Thymus (tissue), 11 donors: ENCODE results near the gene FGFR4. TPM values are rescaled to one million over a fixed set of nuclear protein-coding genes. Genes with fewer than 3 reads are reported as not detected.

ENCODE experiments used
- DNase-seq, 9 donors: peaks; one replicate each; pipeline ENCODE4 v3.0.0-alpha.2; 2013; ENCODE audit warnings: low spot score in 9 of 9, low read depth in 6 of 9, missing footprints in 1 of 9
- H3K27ac ChIP-seq, 2 donors: one replicate each; pipeline ENCODE4 v1.5.1; 2013; ENCODE audit warnings: control low read depth in 1 of 2, low read depth in 1 of 2, low read length in 1 of 2, mild to moderate bottlenecking in 1 of 2, moderate library complexity in 1 of 2
- H3K27me3 ChIP-seq, 2 donors: one replicate each; pipeline ENCODE4 v1.5.1; 2013; ENCODE audit warnings: low read length in 1 of 2; ENCODE audit not compliant: control insufficient read depth in 2 of 2, insufficient read depth in 1 of 2
- H3K36me3 ChIP-seq, 2 donors: one replicate each; pipeline ENCODE4 v1.5.1; 2013; ENCODE audit warnings: low read length in 1 of 2, mild to moderate bottlenecking in 1 of 2, moderate library complexity in 1 of 2; ENCODE audit not compliant: control insufficient read depth in 2 of 2, insufficient read depth in 2 of 2
- H3K4me1 ChIP-seq, 2 donors: one replicate each; pipeline ENCODE4 v1.5.1; 2013; ENCODE audit warnings: low read length in 2 of 2; ENCODE audit not compliant: control insufficient read depth in 2 of 2, insufficient read depth in 2 of 2
- H3K4me3 ChIP-seq, 2 donors: one replicate each; pipeline ENCODE4 v1.5.1; 2013; ENCODE audit warnings: low read length in 2 of 2, control low read depth in 1 of 2, mild to moderate bottlenecking in 1 of 2
- H3K9me3 ChIP-seq, 2 donors: one replicate each; pipeline ENCODE4 v1.5.1; 2013; ENCODE audit warnings: low read length in 1 of 2, mild to moderate bottlenecking in 1 of 2; ENCODE audit not compliant: control insufficient read depth in 2 of 2, insufficient read depth in 1 of 2
- WGBS: extraction: QIAGEN DNeasy Blood & Tissue Kit; methylation state at CpG from one replicate; pipeline ENCODE4 v1.1.7; 2013; 5-methylcytosine and 5-hydroxymethylcytosine counted together
- polyA plus RNA-seq: library from polyadenylated mRNA; stranded (reverse); fragments of 200-250 nt; gene quantifications from one replicate; pipeline ENCODE4 v1.2.3, GENCODE V29; 2013
- total RNA-seq: library from RNA; stranded (reverse); fragments of 120-200 nt; gene quantifications from one replicate; pipeline ENCODE4 v1.2.4, GENCODE V29; 2013
- donor health status: healthy.

FGFR4 gene
- total and polyA plus RNA-seq, 2 donors, result 0.28 to 1.7 TPM

DNA sequence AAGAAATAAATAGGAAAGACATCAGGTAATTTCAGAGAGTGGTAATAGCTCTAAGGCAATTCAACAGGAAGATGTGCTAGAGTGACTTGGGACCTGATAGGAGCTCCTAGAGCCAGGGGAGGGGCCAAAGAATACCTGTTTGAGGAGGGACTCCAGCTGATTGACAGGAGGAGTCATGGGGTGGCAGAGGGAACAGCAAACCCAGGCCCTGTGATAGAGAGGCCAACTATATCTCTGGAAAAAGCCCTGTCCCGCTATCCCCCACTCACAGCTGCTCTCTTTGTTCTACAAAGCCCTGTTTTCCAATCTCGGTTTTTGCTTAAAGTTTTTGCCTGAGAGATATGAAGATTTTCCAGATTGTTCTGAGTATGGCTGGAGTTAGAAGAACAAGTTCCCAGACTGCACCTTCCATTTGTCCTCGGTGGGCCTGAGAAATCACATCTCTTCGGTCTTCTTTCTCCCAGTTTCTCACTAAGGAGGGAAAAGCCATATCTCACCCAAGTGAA is 37.8 kb downstream of the FGFR4 start:
- Histone ChIP-seq H3K4me1 (peaks cover 0 to 9% of the 10 kb centered on the region in 2 donors), H3K27me3 (no peaks in the 10 kb centered on the region), H3K4me3 (no peak overlapping the region), H3K27ac (no peak overlapping the region), H3K36me3 (no peaks in the 10 kb centered on the region), H3K9me3 (no peaks in the 10 kb centered on the region)
- no peak for DNase-seq
- 94% methylated on average over 4 of the region's 4 CpGs for WGBS

DNA sequence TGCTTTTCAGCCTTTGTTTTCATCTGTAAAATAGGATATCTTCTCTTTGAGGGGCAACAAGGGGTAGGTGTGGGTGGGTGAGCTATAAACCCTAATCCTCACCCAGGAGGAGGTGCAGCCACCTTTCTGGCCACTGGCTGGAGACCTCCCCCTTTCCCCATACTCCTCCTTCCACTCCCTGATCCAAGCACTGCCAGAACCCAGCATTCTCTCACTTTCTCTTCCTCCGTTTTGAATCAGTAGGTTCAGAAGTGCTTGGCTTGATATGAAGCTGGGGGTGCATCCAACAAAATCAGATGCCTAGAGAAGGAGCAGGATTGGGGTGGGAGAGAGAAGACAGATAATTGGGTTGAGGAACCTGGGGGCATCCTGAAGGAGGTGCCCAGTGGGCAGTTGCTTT is 40.1 kb downstream of the FGFR4 start:
- Histone ChIP-seq H3K9me3 (no peaks in the 10 kb centered on the region), H3K4me1 (peaks cover 0 to 9% of the 10 kb centered on the region in 2 donors), H3K36me3 (no peaks in the 10 kb centered on the region), H3K4me3 (no peak overlapping the region), H3K27me3 (no peaks in the 10 kb centered on the region), H3K27ac (no peak overlapping the region)
- WGBS, result 100% methylated on average over 1 of the region's 1 CpG
- DNase-seq, result no peak

- no peak overlapping the region for H3K27ac ChIP-seq
- WGBS, result 60% methylated on average over 4 of the region's 4 CpGs
- H3K9me3 ChIP-seq, result no peaks in the 10 kb centered on the region
- H3K4me3 ChIP-seq, result no peak overlapping the region
- no peak for DNase-seq
- peaks cover 5 to 15% of the 10 kb centered on the region in 2 donors for H3K4me1 ChIP-seq
- peaks cover 0 to 6% of the 10 kb centered on the region in 2 donors for H3K27me3 ChIP-seq
- H3K36me3 ChIP-seq, result no peaks in the 10 kb centered on the region
These were observed 41.9 kb downstream of the FGFR4 start for GRCh38 chr5:177128551-177128981.

DNA sequence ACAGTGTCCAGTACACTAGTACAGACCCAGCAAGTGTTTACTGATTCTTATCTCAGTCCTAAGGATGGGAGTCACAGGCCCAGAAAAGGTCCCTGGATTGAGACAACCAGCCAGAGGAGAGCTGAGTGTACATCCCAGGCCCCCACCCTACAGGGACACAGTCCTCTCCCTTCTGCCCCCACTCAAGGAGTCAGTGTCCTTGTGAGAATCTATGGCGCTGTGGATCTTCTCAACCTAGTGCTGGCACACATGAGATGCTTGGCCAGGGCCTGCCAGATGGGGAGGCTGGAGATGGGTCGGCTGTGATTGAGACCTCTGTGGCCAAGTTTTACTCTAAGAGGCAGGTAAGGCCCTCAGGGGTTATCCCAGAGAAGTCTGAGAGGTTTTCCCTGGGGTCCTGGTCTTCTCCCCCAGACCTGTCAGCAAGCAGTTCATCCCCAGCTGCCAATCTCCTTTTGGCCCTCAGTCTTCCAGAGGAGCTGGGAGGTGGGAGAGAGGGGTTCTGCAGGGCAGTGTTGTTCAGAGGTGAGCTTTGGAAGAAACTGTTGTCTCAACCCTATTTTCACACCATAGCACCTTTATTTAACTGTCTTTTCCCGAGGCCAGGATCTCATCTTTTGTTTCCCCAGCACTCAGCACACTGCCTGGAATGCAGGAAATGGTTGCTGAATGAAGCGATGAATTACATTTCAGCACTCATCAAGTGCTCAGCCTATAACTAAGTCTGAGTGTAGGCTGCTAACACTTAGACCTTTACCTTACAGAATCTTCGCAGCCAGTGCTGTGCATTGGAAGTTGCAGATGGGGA is 43.7 kb downstream of the FGFR4 start:
- no peak overlapping the region for H3K27ac ChIP-seq
- peaks cover 13 to 25% of the 10 kb centered on the region in 2 donors for H3K4me1 ChIP-seq
- no peaks in the 10 kb centered on the region for H3K9me3 ChIP-seq
- no peak for DNase-seq
- peaks cover 0 to 6% of the 10 kb centered on the region in 2 donors for H3K27me3 ChIP-seq
- 96% methylated on average over 5 of the region's 5 CpGs for WGBS
- no peak overlapping the region for H3K4me3 ChIP-seq
- H3K36me3 ChIP-seq, result peaks cover under 1 to 5% of the 10 kb centered on the region in 2 donors

GRCh38 chr5:177131019-177131320 is 44.3 kb downstream of the FGFR4 start:
- H3K27me3 ChIP-seq, result peaks cover 0 to 6% of the 10 kb centered on the region in 2 donors
- no peak for DNase-seq
- 95% methylated on average over 2 of the region's 2 CpGs for WGBS
- peaks cover 4 to 11% of the 10 kb centered on the region in 2 donors for H3K36me3 ChIP-seq
- peaks cover 15 to 28% of the 10 kb centered on the region in 2 donors for H3K4me1 ChIP-seq
- H3K4me3 ChIP-seq, result no peak overlapping the region
- H3K27ac ChIP-seq, result no peak overlapping the region
- H3K9me3 ChIP-seq, result no peaks in the 10 kb centered on the region

DNA sequence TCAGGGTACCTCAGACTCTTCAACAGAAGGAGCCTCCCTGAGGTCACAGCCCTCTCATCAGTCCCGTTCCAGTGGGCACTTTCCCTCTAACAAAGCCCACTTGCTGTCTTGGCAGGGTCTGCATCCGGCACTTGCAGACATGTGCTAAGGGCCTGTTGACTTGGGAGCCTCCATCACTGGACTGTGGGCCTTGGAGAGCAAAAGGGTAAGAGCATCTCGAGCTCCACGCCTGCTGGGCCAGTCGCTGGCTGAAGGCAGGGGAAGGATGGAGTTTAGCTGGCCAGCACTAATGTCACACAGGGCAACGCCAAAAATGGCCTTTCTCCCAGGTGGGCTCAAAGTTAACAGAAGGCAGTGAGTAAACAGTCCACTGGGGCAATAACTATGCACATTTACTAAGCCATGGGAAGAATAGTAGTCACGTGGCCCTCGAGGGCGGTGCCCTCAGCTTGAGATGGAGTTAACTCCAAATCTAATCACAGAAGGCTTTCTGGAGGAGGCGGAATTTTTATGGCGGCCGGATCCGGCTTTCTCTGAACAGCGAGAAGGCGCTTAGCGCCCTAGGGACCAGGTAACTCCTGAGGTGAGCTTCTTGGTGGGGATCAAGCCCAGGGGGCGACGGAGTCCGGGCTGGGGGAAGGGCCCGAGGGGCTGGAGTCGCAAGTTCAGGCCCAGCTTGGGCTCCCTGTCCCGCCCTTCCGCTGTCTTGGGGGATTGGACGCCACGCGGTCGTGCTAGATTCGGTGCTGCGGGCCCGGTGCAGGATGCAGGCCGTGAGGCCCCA is 44.8 kb downstream of the FGFR4 start:
- Histone ChIP-seq H3K36me3 (peaks cover 4 to 16% of the 10 kb centered on the region in 2 donors), H3K4me1 (peaks cover 15 to 31% of the 10 kb centered on the region in 2 donors), H3K27me3 (peaks cover 0 to 6% of the 10 kb centered on the region in 2 donors), H3K4me3 (no peak overlapping the region), H3K27ac (peak overlapping the region in 1 of 2 donors; percentile 59), H3K9me3 (no peaks in the 10 kb centered on the region)
- no peak for DNase-seq
- WGBS, result 96% methylated on average over 31 of the region's 31 CpGs

DNA sequence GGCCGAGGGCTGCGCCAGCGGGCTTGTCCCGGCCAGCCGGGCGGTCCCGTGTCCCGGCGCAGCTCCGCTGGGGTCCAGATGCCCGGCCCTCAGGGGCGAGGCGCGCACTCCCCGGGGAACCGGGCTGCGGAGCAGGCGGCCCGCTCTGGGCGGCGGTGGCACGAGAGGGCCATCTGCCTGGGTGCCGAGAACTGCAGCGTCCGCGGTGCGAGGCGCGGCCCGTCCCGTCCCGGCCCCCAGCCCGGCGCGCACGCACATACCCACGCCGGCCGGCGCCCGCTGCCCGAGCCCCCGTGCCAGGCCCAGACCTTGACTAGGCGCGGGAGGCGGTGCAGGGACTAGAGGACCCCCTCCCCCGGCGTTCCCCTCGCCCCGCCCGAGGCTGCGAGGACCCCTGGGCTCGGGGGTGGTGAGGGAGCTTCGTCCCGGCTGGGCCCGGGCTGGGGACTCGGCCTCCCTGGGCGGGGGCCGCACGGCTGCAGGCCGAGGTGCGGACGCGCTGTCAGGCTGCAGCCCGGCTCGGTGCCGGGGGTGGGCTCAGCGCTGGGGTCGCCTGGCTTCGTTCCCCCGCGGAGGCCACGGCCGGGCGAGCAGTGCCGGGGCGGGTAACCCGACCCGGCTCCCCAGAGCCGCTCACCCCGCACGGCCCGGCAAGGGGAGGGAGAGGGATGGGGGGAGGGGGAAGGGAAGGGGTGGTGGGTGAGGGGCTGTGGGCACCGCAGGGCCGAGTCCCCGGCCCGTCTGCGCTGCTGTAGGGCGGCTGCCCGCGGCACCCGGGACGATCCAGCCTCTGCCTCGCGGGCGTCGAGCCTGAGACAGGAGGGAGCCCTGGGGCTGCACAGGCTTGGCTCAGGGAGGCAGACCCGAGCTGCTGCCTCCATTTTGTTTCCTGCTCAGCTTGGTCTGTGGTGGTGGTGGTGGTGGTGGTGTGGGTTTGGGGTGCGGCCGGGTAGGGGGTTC is 45.7 kb downstream of the FGFR4 start:
- Histone ChIP-seq H3K27me3 (peaks cover 0 to 6% of the 10 kb centered on the region in 2 donors), H3K27ac (peak overlapping the region; percentile 85 to 91), H3K4me3 (peak overlapping the region; percentile 64 to 99), H3K9me3 (no peaks in the 10 kb centered on the region), H3K36me3 (peaks cover 4 to 25% of the 10 kb centered on the region in 2 donors), H3K4me1 (peaks cover 15 to 31% of the 10 kb centered on the region in 2 donors)
- DNase-seq, result peak in 6 of 9 donors; percentile 44 to 80 (median 55)
- 51% methylated on average over 100 of the region's 100 CpGs for WGBS

- peak in 8 of 9 donors; percentile 86 to 97 (median 92) for DNase-seq
- WGBS, result under 1% methylated on average over 92 of the region's 93 CpGs
- H3K27me3 ChIP-seq, result peaks cover 0 to 6% of the 10 kb centered on the region in 2 donors
- H3K27ac ChIP-seq, result peak within 1 kb of the TSS; percentile 85 to 94
- no peaks in the 10 kb centered on the region for H3K9me3 ChIP-seq
- H3K4me3 ChIP-seq, result peak within 1 kb of the TSS; percentile 66 to 99
- H3K4me1 ChIP-seq, result peaks cover 15 to 30% of the 10 kb centered on the region in 2 donors
- peaks cover 6 to 32% of the 10 kb centered on the region in 2 donors for H3K36me3 ChIP-seq
These were observed 46.6 kb downstream of the FGFR4 start, which contains the start of gene NSD1 for GRCh38 chr5:177133096-177133852. Gene NSD1, plus strand, starts transcription at chr5:177133773. Its CDS starts 1,331 bp downstream, at chr5:177135104.
